K562 (cell line): ENCODE measurements around the gene USP49. TPM values are rescaled to one million over a fixed set of nuclear protein-coding genes. Genes with fewer than 3 reads are reported as not detected.

Experiments used
- ATAC-seq: fragments of 200-7000 bp; cut with Tn5 transposase; 3 replicates; pipeline ENCODE4 v1.9.1; 2020; ENCODE audit warnings: moderate library complexity
- BruUV-seq: library from RNA; stranded (reverse); fragments of 400-500 nt; replicated peaks from 2 replicates; lab custom pipeline; 2021; lab: Mats Ljungman, UMichigan
- CTCF ChIA-PET: fragments of 300-600 bp; formaldehyde crosslinking; extraction: SDS; loops from one replicate; lab custom pipeline; 2021; ENCODE audit warnings: low intra/inter-chr PET ratio; lab: Yijun Ruan, JAX
- POLR2A ChIA-PET: fragments of 300-600, 350-650 bp; sonication (Branson Sonifier 250); formaldehyde crosslinking; extraction: SDS; loops from one replicate; lab custom pipeline; 2021; ENCODE audit warnings: antibody characterized with exemption, inconsistent platforms; lab: Yijun Ruan, JAX
- DNase-seq, 4 experiments: peaks; one replicate each; pipeline versions ENCODE4 v3.0.0 to v3.0.0-alpha.2; 2011 to 2018; ENCODE audit warnings: low spot score in 3 of 4, mixed read lengths in 3 of 4; ENCODE audit errors: extremely low read depth in 1 of 4
- FAIRE-seq: peaks from 2 replicates; lab custom pipeline; 2011; peaks lifted over from hg19 to GRCh38; lab: Jason Lieb, UNC
- H2AFZ ChIP-seq: 2 replicates; pipeline ENCODE4 v1.6.0; 2011; ENCODE audit warnings: low read depth, low read length, control low read depth, inconsistent platforms
- H3K27ac ChIP-seq: fragments of 200-600 bp; 3 replicates; pipeline ENCODE4 v1.8.0; 2011; ENCODE audit warnings: low read depth, mild to moderate bottlenecking, control low read depth, inconsistent platforms, low read length, moderate library complexity, mixed read lengths; ENCODE audit errors: extremely low read depth
- H3K27me3 ChIP-seq, 2 experiments: fragments of 300-600 bp in 1 of 2; 2 replicates in 1 of 2; 3 replicates in 1 of 2; pipeline versions ENCODE4 v1.6.0 to v1.8.0; 2011; ENCODE audit warnings: inconsistent platforms in 2 of 2, low read length in 2 of 2, mild to moderate bottlenecking in 1 of 2, mixed read lengths in 1 of 2, moderate library complexity in 1 of 2; ENCODE audit not compliant: control insufficient read depth in 2 of 2, insufficient read depth in 2 of 2
- H3K36me3 ChIP-seq: fragments of 300-600 bp; 3 replicates; pipeline ENCODE4 v1.8.0; 2011; ENCODE audit warnings: mild to moderate bottlenecking, low read length, inconsistent platforms; ENCODE audit not compliant: control insufficient read depth, insufficient read depth
- H3K4me1 ChIP-seq, 2 experiments: fragments of 200-600 bp in 1 of 2; replicated peaks in 1 of 2; 2 replicates in 1 of 2; 3 replicates in 1 of 2; pipeline versions ENCODE4 v1.5.1 to v1.8.0; 2011; ENCODE audit warnings: inconsistent platforms in 2 of 2, low read length in 2 of 2, mild to moderate bottlenecking in 1 of 2, mixed read lengths in 1 of 2, moderate library complexity in 1 of 2; ENCODE audit not compliant: control insufficient read depth in 2 of 2, insufficient read depth in 2 of 2
- H3K4me2 ChIP-seq: 2 replicates; pipeline ENCODE4 v1.6.1; 2011; ENCODE audit warnings: low read length, control low read depth, inconsistent platforms, mixed read lengths; ENCODE audit not compliant: insufficient read depth
- H3K4me3 ChIP-seq: fragments of 200-600 bp; sonication (generic), shearing (Covaris generic); 2 replicates; pipeline ENCODE4 v1.5.1; 2016; ENCODE audit warnings: control low read depth, inconsistent platforms
- H3K79me2 ChIP-seq: fragments of 200-600 bp; 3 replicates; pipeline ENCODE4 v1.8.0; 2011; ENCODE audit warnings: low read length, inconsistent platforms; ENCODE audit not compliant: control insufficient read depth, insufficient read depth
- H3K9ac ChIP-seq, 2 experiments: 2 replicates each; pipeline versions ENCODE4 v1.6.0 to v1.6.1; 2011; ENCODE audit warnings: low read depth in 2 of 2, low read length in 2 of 2, control low read depth in 1 of 2, inconsistent platforms in 1 of 2, mild to moderate bottlenecking in 1 of 2, mixed read lengths in 1 of 2; ENCODE audit not compliant: insufficient read depth in 1 of 2
- H3K9me1 ChIP-seq: one replicate; pipeline ENCODE4 v1.6.0; 2011; ENCODE audit warnings: inconsistent platforms, mild to moderate bottlenecking, low read length, moderate library complexity; ENCODE audit not compliant: control insufficient read depth, insufficient read depth
- H3K9me3 ChIP-seq: replicated peaks from 2 replicates; pipeline ENCODE4 v1.5.1; 2011; ENCODE audit warnings: low read depth, low read length, inconsistent platforms; ENCODE audit not compliant: control insufficient read depth, insufficient read depth
- H4K20me1 ChIP-seq: replicated peaks from 2 replicates; pipeline ENCODE4 v1.6.1; 2011; ENCODE audit warnings: low read length, inconsistent platforms, mixed read lengths; ENCODE audit not compliant: control insufficient read depth, insufficient read depth
- FOXJ2 ChIP-seq: fragments of 200-800 bp; sonication (Bioruptor generic); IDR thresholded peaks from 2 replicates; pipeline ENCODE4 v1.6.1; 2016; ENCODE audit warnings: missing genetic modification characterization, missing compliant biosample characterization
- NR1H2 ChIP-seq: sonication (generic); formaldehyde crosslinking; IDR thresholded peaks from 2 replicates; pipeline ENCODE4 v1.4.0; 2020; ENCODE audit warnings: mild to moderate bottlenecking, missing genetic modification reagents
- ZBTB1 ChIP-seq: sonication (generic); formaldehyde crosslinking; IDR thresholded peaks from 2 replicates; pipeline ENCODE4 v1.8.1; 2023; ENCODE audit warnings: missing genetic modification reagents, low read depth, mild to moderate bottlenecking, borderline replicate concordance
- ZBTB26 ChIP-seq: fragments of 450-650 bp; formaldehyde crosslinking; IDR thresholded peaks from 2 replicates; pipeline ENCODE4 v1.4.0; 2022; ENCODE audit warnings: missing genetic modification characterization
- ZFP91 ChIP-seq: sonication (generic); formaldehyde crosslinking; IDR thresholded peaks from 2 replicates; pipeline ENCODE4 v1.8.0; 2022; ENCODE audit warnings: mild to moderate bottlenecking, missing genetic modification reagents
- ZNF695 ChIP-seq: fragments of 450-650 bp; formaldehyde crosslinking; IDR thresholded peaks from 2 replicates; pipeline ENCODE4 v1.4.0; 2020; ENCODE audit warnings: mild to moderate bottlenecking, moderate library complexity
- WGBS: fragments of 100-300 bp; shearing (Covaris generic); methylation state at CpG from one replicate; pipeline ENCODE4 v1.1.6; 2016; ENCODE audit warnings: low coverage, mixed read lengths; ENCODE audit not compliant: insufficient coverage; ENCODE audit errors: missing lambda C conversion rate; 5-methylcytosine and 5-hydroxymethylcytosine counted together
- in situ Hi-C: fragments of 300-500 bp; cut with MboI; formaldehyde crosslinking; loops from 4 replicates; pipeline ENCODE4 v1.15.0; 2018; ENCODE audit warnings: inconsistent platforms, mixed read lengths
- intact Hi-C: fragments of 100-400 bp; cut with micrococcal nuclease; formaldehyde crosslinking; loops from 2 replicates; pipeline ENCODE4 v1.14.2; 2022
- polyA plus RNA-seq, 8 experiments: library from polyadenylated mRNA; depleted of rRNA in 4 of 8; stranded (reverse) in 5 of 8; unstranded in 3 of 8; fragments of >200 nt; fragmentation: Nextera tagmentation in 2 of 8; fragmentation: Illumina TruSeq in 1 of 8; extraction: Ambion mirVana in 2 of 8; extraction: Trizol in 1 of 8; gene quantifications; 2 replicates each; pipeline versions ENCODE4 v1.2.1 to v1.2.3, GENCODE V29; 2011 to 2014; ENCODE audit warnings: inconsistent platforms in 1 of 8, missing spikeins in 1 of 8
- total RNA-seq, 7 experiments: library from RNA; depleted of rRNA in 6 of 7; stranded (reverse); fragments of >200 nt in 6 of 7; fragmentation: Illumina TruSeq in 2 of 7; extraction: Trizol in 2 of 7; gene quantifications; 2 replicates each; pipeline versions ENCODE4 v1.2.1 to v1.2.3, GENCODE V29; 2011 to 2021; ENCODE audit warnings: low replicate concordance in 1 of 7
- TF ChIP-seq, protein P1 (sequence below): fragments of 450-650 bp; formaldehyde crosslinking; IDR thresholded peaks from 2 replicates; pipeline ENCODE4 v1.4.0; 2020; ENCODE audit warnings: mild to moderate bottlenecking, mixed read lengths

The USP49 gene
- total and polyA plus RNA-seq, 9 of the 15 experiments (the other 6 are each of a cell fraction or from before 2014, with no cell fraction given) = 1.0 to 9.9 (median 6.5) TPM

DNA sequence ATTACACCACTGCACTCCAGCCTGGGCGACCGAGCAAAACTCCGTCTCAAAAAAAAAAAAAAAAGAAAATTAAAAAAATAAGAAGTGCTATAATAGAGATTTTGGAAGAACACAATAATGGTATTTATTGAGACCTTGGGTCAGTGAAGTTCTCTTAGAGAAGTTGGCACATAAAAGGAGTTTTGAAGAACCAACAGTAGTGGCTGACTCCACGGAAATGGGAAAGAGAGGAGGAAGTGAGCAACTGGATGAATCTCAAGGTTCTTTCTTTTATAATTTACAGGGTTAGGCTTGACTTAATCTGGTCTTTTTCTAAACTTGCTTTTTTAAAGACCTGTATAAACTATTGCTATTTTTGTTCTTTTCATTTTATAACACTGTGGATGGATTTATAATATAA, 54.8 kb downstream of the USP49 start:
- Histone ChIP-seq H3K27me3 (no peaks in the 10 kb centered on the region), H3K9ac (no peak overlapping the region), H3K4me3 (no peak overlapping the region)
- intact Hi-C loops = no loop called here
- no TSS peak for BruUV-seq
- FAIRE-seq = no peak
- TF ChIP-seq ZBTB1 (CRISPR knock-in tag) (no peak), NR1H2 (CRISPR knock-in tag) (no peak), ZBTB26 (CRISPR knock-in tag) (no peak), ZFP91 (CRISPR knock-in tag) (no peak), ZNF695 (CRISPR knock-in tag) (no peak), FOXJ2 (tag) (no peak)
- TF ChIP-seq, protein P1, sequence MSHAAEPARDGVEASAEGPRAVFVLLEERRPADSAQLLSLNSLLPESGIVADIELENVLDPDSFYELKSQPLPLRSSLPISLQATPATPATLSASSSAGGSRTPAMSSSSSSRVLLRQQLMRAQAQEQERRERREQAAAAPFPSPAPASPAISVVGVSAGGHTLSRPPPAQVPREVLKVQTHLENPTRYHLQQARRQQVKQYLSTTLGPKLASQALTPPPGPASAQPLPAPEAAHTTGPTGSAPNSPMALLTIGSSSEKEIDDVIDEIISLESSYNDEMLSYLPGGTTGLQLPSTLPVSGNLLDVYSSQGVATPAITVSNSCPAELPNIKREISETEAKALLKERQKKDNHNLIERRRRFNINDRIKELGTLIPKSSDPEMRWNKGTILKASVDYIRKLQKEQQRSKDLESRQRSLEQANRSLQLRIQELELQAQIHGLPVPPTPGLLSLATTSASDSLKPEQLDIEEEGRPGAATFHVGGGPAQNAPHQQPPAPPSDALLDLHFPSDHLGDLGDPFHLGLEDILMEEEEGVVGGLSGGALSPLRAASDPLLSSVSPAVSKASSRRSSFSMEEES (CRISPR knock-in tag) = no peak
- TF ChIP-seq, all 486 proteins: peak for 0
- Histone ChIP-seq H3K36me3 (no peaks in the 10 kb centered on the region), H3K9me1 (no peaks in the 10 kb centered on the region), H3K27ac (no peak overlapping the region), H3K4me2 (no peak overlapping the region), H3K9me3 (no peaks in the 10 kb centered on the region; the same call in 1 of the 2 replicates), H3K79me2 (no peaks in the 10 kb centered on the region), H4K20me1 (no peaks in the 10 kb centered on the region), H3K4me1 (peaks cover 0 to 9% of the 10 kb centered on the region in 2 experiments; a peak in 3 of 5 replicates), H2AFZ (no peak overlapping the region)
- DNase-seq (no peak), ATAC-seq (no peak)
- ChIA-PET POLR2A (no interaction called here), CTCF (interaction anchor here (0.6 kb wide), 1 partner anchor 86 kb away, joined by 5 read pairs; no protein-coding TSS in a partner anchor)
- in situ Hi-C loops = no loop called here
- WGBS = 94% methylated on average over 4 of the region's 4 CpGs
